HG03469 (cell line): ENCODE measurements around the gene GUCA2A.
"Not testable (repeated sequence)": the region's sequence is repeated elsewhere in the genome, so short reads cannot be mapped to it uniquely, and the experiment has no call there.

Experiments used
- ATAC-seq: cut with Tn5 transposase; IDR thresholded peaks from one replicate; pipeline ENCODE4 v1.9.1; 2021; ENCODE audit warnings: mild to moderate bottlenecking, moderate library complexity, moderate number of reproducible peaks; ENCODE audit not compliant: unreplicated experiment

GUCA2A gene, protein sequence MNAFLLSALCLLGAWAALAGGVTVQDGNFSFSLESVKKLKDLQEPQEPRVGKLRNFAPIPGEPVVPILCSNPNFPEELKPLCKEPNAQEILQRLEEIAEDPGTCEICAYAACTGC

DNA sequence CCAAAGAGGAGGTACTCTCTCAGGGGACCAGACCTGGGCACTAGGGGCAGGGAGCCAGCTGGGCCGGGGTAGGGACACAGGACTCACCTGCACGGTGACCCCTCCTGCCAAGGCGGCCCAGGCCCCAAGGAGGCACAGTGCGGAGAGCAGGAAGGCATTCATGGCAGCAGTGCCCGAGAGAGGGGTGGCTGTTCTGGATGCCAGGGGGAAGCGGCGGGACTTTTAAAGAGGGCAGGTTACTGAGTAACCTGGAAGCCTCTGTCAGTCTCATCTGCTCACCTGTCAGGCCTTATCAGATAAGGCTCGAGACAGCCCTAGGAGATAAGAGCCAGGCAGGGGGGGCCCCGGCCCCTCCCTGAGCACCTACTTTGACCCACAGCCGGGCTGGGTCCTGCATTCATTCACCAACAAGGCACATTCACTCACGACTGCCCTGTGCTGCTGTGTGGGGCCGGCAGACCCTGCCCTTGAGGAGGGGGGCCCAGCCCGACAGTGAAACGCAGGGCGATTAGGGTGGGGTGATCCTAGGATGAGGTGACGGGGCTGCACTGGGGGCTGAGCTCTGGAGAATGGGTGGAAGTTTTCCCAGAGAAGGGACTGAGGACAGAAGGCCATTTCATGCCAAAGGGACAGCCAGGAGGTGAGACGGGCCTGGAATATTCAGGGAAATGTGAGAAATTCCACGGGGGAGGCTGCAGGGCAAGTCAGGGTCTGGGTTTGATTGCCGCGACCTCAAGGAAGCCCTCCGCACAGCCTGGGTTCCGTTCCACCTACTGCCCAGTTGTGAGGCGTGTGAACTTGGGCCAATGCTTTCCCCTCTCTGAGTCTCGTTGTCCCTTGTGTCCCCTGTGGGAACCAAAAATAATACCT is at the start of gene GUCA2A:
Gene GUCA2A, minus strand, starts transcription at position 195 of the 870 bp plus-strand sequence. Its CDS starts 33 bp downstream, at position 162.
- no peak for ATAC-seq

DNA sequence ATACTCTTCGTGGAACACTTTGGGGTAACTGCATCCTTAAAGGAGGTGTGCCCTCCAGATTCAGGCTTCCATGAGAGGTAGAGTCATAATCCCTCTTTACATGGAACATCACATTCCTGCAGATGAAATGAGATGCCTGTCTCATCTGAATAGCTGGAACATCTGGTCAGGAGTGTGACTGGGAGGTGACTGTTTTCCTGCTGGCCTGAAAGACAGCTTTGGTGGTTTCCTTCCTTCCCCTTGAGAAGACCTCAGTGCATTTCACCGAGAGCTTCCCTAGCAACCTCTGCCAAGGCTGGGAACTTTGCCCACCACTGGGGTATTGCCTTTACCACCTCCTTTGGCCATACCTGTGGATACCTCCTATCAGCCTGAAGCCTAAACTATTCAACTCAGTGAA is 46.7 kb upstream of the GUCA2A start:
- no peak for ATAC-seq

DNA sequence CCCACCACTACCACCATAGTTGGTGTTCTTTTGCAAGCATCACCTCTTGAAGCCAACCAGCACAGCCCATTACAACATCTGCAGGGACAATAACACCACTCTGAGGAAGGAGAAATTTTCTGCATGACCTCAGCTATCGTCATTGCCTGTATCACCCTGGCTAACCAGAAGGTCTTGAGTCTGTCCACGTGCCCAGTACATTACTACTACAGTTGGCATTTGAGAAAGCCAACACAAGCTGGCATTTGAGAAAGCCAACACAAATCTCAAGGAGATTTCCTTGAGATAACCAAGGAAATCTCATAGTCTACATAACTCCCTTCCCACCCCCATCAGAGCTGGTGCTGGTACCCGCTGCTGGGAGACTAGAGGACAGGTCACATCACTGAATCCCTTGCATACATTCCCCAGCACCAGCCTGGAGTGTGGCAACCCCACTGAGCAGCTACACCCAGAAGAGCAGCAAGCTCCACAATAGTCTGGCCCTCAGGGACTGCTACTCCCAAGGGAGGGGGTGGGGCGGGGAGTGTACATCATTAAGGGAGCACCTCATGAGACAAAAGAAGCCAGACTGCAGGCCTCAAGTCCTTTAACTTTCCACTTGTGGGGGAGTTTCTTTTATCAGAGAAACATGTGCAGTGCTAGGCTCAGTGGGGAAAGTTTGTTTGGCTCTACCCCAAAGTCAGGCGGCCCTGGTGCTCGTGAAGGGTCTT is 46.0 kb upstream of the GUCA2A start:
- ATAC-seq, result no peak

DNA sequence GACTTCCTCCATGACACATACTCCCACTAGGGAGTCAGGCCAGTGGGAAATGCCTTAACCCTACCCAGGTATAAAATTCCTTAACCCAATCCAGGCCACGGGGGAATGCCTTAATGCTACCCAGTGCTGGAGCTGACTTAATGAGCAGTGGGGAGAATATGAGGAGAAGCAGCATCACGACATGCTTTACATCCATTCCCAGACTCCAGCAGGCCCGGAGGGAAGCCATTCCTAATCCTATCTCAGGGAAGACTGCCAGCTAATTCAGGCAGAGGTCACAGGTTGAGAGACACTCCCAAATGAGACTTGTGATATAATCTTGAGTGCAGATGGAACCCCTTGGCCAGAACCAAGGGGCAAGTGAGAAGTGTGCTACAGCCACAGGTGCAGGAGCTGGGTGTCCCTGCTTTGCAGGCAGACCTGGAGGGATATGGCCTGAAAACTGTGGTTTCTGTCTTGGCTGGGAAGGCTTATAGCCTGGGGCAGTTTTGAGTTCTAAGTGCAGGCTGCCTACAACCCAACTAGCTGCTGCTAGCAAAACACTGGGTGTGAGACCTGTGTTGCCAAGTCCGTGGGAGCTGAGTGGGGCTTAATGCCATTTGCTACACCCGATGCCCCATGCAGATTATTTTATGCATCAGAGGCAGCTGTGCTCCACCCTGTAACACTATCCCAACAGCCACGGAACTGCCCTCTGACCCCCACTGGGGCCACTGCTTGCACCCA is 45.1 kb upstream of the GUCA2A start:
- ATAC-seq, result no peak

DNA sequence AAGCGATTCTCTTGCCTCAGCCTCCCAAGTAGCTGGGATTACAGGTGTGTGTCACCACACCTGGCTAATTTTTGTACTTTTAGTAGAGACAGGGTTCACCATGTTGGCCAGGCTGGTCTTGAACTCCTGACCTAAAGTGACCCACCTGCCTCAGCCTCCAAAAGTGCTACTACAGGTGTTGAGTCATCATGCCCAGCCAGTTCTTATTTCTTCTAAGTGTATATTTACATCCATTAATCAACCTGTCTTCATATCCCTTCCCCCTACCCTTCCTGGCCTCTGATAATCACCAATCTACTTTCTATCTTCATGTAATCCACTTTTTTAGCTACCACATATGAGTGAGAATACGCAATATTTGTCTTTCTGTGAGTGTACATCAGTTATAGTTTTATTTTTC is 42.4 kb upstream of the GUCA2A start:
- not testable (repeated sequence) for ATAC-seq

DNA sequence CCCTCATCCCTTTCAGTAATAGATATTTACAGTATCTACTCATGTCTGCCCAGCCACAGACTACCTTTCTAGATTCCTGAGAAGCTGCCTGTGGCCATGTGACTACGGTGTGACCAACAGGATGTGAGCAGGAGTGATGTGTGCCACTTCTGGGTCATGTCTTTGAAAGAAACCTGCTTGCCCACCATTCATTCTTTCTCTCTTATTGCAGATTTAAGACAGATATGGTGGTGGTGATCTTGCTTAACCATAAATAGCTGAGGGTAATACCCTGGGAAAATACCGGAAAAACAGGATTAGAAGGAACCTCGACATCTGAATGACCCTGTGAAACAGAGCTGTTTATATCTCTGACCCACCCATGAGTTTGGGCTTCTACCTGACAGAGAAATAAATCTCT is 41.6 kb upstream of the GUCA2A start:
- ATAC-seq, result no peak

DNA sequence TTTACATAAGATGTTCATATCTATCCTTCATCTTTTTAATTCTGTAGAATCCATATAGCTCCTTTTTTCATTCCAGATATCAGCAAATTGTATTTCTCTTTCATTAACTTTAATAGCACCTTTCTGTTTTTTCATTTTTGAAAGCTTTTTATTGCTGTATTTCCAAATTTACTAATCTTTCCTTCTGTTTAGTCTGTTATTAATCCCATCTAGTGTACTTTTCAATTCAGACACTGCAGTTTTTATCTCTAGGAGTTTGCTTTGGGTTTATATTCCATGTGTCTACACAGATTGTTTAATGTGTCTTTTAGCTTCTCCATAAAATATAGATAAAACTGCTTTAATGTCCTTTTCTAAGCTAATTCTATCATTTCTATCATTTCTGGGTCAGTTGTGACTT is 37.4 kb upstream of the GUCA2A start:
- ATAC-seq, result no peak

DNA sequence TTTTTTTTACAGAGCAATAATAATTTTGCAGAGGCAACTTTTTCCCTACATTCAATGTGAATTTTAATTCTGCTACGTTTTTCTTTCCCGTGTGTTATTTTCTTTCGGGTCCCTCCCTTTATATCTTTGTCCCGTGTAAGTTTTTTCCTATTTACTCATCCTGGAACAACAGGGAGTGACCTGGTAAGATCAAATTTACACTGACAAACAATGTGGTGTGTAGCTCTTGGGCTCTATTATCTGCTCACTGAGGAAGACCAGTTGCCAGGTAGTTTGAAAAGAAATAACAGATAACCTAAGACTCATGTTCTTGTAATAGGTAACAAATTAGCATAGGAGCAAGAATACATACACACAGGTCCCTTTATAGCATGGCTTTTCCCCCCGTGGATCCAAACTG is 33.7 kb upstream of the GUCA2A start:
- ATAC-seq, result no peak

DNA sequence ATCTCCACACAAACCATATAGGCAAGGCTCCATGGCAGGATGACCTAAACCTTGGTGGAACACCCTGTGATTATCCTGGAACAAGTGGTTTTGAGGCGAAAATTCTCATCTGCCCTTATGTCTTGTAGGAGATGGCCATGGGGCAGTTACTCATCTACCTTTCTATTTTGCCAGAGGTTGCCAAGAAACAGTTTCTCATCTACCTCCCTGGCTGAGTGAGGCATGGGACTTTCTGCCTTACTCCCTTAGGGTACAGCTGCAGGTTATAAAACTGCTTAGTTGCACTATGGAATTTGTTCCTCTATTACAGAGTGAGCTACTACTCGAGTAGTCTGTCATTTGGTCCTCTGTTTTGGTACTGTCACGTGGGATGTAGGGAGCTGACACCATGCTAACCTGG is 31.3 kb upstream of the GUCA2A start:
- no peak for ATAC-seq

DNA sequence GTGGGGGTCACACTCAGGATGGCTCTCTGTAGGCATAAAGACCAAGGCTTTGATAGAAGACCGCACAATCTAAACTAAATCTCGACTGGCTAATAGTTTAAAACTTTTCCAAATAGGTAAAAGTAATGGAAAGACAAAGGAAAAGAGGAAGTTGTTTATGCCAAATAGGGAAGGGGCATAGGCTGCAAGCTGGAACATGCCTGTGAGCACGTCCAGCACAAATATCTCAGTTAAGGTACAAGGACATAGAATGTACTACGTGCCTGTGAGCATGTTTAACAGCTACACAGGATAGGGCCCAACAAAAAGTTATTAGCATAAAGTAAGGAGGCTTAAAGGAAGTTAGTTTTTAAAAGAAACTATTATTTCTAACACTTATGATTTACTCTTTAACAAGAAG is 27.6 kb upstream of the GUCA2A start:
- ATAC-seq, result no peak

DNA sequence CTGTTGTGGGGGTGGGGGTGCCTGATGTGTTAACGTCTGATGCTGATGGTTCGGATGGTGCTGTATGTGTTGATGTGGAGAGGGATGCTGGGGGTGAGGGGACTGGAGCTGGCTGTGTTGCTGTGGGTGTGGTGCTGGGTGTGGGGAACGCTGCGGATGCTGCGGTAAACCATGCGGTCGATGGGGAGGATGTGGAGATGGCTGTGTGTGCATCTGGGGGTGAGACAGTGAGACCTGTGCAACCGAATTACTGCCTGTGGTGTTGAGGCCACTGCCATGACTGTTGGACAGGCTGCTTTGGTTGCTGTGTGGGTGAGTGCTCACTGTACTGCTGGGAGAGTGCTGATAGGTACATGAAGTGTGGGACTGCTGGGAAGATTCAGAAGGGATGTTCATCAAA is 26.8 kb upstream of the GUCA2A start:
- no peak for ATAC-seq

DNA sequence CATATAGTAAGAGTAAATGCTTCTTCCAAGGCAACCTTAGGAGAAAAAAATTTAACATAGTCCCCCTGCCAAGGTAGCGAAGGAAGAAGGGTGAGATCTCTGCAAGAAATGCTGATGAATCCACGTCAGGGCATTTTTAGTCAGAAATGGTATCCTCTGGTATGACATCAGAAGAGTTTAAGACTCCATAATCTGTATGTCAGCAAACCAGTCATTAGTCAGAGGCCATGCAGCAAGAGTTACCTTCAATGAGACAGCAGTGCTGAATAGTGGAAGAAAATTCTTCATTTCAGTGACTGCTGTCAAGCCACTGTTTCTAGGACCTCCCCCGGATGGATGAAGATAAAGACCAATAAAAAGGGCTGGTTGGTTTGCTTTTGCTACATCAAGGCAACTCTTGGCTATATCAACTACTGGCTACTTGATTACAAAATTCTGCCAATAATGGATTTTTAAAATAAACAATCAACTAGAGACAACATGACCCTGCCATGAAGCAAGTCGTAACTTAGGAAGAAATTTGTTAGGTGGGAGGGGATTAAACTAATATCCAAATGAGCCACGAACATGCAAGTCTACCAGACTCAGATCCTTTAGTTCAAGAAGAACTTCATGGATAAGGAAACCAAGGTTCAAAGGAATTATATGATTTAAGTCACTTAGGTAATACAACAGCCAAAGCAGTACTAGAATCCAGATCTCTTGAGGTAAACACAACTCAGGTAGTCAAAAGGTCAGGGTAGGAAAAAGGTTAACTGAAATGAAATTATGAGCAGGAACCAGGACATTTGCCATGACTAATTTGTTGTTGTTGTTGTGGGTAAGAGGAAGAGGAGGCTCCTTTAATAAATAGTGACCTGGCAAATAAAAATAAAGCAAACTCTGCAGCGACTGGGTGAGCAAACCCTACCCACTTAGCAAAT is 25.6 kb upstream of the GUCA2A start:
- ATAC-seq, result no peak

DNA sequence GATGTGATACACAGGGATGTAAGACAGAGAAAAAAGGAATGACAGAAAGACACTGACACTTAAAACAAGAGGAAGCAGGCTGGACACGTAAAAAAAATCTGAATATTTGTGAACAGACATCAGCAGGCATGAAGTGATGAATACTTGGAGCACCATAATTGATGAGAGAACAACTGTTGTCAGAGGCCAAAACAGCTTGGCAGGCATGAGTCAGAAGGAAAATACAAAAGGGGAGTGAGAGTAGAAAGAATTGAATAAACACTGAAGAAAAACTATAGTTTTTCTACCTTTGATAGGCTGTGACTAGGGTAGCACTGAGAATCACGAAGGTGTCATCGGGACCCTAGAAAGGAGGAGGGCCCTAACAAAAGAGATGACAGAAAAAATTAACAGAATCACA is 21.6 kb upstream of the GUCA2A start:
- ATAC-seq, result no peak

DNA sequence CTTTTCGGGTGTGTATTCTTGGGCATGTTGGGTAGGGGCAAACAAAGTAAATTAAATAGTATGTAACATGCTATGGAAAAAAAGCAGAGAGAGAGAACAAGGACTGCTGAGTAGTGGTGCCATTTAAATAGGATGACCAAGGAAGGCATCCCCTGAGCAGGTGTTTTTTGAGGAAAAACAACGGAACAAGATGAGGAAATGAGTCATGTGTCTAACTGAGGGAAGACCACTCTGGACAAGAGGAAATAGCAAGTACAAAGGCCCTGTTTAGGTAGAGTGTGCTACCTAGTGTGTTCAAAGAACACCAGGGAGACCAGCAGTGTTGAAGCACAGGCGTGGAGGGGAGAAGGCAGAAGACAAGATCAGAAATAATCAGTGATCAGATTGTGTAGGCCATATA is 20.1 kb upstream of the GUCA2A start:
- no peak for ATAC-seq

DNA sequence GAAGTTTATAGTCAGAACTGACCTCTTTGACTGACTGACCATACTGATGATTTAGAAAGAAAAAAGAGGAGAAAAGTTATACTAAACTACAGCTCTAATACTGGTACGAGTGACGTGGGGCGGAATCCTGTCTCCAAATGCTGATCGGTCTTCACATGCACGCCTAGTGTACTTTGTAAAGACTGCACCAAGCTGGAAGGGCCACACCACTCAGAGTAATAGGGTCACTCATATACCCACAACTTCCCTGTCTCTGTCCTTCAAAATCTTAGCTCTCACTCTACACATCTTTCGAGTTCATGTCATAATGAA is 19.4 kb upstream of the GUCA2A start:
- ATAC-seq, result no peak

DNA sequence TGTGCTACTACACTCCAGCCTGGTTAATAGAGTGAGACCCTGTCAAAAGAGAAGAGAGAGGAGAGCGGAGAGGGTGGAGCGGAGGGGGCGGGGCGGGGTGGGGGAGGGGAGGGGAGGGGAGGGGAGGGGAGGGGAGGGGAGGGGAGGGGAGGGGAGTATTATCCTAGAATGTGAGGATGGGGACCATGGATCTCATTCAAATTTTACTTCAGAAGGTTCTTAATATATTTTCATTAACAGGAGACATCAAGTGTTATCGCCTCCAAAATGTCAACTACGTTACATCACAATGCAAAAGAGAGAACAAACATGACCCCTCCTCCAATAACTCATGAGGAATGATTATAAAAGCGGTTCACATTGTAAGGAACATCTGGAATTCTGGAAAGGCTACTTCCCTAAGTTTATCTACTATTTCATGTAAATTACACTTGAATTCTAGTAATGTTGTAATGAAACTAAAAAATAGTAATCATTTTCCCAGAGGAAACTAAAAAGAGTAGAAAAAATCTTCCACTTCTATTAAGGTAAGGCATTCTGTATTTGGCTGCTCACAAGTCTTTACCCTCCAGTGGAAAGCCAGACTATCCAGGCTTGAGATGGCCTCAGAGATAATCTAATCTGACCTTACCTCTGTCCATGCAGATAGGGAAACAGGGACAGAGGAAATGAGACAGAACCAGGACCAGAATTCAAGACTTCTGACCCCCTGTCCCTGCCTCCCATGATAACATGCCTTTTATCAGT is 18.8 kb upstream of the GUCA2A start:
- no peak for ATAC-seq

DNA sequence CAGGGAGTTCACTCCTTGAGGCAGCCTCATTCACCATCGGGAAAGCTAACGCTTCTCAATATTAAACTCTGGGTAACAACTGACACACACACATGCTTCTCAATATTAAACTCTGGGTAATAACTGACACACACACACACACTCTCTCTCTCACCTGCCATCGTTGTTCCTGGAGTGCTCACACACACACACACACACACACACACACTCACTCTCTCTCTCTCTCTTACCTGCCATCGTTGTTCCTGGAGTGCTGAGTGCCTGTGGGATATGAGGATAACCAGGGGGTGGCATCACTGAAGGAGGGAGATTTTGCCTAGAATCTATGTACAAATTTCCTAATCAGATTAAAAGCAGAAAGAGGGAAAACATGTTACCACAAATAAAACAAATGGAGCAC is 17.1 kb upstream of the GUCA2A start:
- no peak for ATAC-seq

DNA sequence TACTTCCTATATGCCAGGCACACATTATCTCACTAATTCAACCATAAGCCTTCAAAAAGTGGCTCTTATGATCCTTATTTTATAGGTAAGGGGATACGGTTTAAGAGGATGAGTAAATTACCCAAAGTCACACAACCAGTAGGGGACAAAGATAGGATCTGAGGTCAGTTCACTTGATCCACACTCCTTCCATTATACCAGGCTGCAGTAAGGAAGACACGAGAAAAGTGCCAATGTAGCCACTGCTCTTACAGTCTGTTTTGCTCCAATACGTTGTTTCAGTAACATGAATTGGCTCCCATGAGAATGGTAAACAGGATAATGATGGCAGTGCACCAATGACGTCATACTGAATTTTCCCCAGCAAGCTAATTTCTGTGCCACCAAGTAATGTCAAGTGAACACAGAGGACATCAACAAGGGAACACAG is 15.4 kb upstream of the GUCA2A start:
- no peak for ATAC-seq

DNA sequence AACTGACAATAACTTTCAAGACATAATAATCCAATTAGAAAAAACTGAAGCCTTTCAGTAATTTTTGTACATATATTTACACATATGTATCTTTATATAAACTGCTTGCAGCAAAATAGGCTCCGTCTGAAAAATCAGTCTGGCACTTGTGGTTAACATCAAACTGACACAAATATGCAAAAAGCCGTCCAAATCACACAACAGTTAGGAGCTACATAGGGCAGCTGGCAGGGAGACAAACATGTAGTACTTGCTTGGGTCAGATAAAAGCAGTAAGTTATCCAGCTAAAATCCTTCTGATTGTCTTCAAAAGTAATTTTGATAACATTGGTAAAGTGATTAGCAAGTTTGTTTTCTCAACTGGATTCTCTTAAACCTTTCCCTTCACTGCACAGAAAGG is 14.7 kb upstream of the GUCA2A start:
- no peak for ATAC-seq

DNA sequence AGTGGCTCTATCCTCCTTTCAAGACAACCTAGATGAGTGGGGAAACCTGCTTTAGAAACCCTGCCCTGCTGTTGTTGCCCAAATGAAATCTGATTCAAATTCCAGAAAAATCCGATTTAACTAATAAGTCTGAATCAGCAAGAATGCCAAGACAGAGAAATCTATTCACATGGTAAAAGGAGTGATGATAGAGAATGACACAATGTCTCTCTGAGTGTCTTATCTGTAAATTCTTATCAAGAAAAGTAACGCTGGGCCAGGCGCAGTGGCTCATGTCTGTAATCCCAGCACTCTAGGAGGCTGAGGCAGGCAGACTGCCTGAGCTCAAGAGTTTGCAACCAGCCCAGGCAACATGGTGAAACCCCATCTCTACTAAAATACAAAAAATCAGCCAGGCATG is 13.7 kb upstream of the GUCA2A start:
- no peak for ATAC-seq
